ENCODE data around the gene RWDD2A.

DNA sequence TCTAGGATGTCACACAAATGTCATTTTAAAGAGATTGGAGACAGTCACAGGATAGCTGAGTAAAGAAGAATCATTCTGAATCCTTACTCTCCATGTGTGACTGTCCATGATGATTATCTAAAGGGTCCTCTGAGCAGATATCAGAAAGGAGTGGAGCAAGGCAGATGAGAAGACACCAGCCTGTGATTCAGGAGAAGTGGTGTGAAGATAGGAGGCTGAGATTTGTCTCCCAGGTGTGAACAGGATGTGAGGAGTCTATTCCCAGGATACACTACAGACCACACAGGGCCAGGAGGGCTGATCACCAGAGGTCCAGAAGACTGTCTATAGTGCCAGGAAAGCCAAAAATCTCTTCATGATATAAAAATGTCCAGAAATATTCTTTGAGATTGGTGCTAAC is 27.0 kb downstream of the RWDD2A start:
- TF ChIP-seq TAF1 (IDR thresholded peaks at IDR 0.05; ENCODE audit: borderline replicate concordance, low read depth, low read length): no peak
- TF ChIP-seq POLR2A (IDR thresholded peaks at IDR 0.05; ENCODE audit: low read depth, low read length): no peak
- no peak for TF ChIP-seq POLR2AphosphoS5 (IDR thresholded peaks at IDR 0.05; ENCODE audit: low read depth, low read length)

Data from GM12892 (cell line).